ENCODE data around the gene PEX16. TPM values are rescaled to one million over a fixed set of nuclear protein-coding genes. Genes with fewer than 3 reads are reported as not detected.

The PEX16 gene
- total RNA-seq, 1 donor from 2014 or later = 28.0 TPM

DNA sequence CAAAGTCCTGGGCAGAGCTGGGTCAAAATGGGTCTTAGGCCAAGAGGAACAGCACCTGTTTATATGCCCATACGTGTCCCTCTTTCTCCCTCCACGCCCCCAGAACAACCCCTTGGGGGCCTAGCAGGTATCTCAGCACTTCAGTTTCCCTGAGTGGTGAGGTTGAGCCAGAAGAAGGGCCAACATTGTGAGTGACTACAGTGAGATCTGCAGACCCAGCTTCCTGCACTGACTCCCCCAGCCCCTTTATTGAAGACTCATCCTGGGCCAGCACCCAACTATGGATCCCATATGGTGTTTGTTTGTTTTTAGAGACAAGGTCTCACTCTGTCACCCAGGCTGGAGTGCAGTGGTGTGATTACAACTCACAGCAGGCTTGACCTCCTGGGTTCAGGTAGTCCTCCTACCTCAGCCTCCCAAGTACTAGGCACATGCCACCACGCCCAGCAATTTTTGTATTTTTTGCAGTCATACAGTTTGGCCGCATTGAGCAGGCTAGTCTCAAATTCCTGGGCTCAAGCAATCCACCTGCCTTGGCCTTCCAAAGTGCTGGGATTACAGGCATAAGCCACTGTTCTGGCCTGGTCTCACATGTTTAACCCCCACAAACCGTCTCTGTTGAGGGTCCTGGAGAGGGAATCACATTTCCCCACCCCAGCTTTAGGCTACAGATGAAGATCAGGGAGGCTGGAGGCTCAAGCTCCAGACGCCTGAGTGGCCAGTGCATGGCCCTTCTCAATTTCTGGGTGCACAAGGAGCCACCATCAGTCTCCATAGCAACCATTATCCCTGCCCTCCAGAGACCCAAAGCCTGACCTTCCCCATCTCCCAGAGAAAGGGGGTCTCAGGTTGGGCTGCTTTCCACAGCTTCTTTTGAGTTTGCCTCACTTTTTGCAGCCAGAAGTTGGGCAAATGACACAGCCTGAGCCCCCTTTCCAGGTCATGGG is 3.1 kb upstream of the PEX16 start:
- Mint-ChIP-seq H3K27ac (peak overlapping the region; percentile 97), H3K36me3 (ENCODE audit: insufficient read depth) (no peaks in the 10 kb centered on the region), H3K27me3 (peaks cover 8% of the 10 kb centered on the region), H3K9me3 (ENCODE audit: low read depth) (no peaks in the 10 kb centered on the region), H3K4me3 (ENCODE audit: low read depth) (peak overlapping the region; percentile 74), H3K4me1 (ENCODE audit: low read depth) (peaks cover 26% of the 10 kb centered on the region)
- no peak for DNase-seq (ENCODE audit: low spot score, unreplicated experiment)
- TF ChIP-seq, protein P1, sequence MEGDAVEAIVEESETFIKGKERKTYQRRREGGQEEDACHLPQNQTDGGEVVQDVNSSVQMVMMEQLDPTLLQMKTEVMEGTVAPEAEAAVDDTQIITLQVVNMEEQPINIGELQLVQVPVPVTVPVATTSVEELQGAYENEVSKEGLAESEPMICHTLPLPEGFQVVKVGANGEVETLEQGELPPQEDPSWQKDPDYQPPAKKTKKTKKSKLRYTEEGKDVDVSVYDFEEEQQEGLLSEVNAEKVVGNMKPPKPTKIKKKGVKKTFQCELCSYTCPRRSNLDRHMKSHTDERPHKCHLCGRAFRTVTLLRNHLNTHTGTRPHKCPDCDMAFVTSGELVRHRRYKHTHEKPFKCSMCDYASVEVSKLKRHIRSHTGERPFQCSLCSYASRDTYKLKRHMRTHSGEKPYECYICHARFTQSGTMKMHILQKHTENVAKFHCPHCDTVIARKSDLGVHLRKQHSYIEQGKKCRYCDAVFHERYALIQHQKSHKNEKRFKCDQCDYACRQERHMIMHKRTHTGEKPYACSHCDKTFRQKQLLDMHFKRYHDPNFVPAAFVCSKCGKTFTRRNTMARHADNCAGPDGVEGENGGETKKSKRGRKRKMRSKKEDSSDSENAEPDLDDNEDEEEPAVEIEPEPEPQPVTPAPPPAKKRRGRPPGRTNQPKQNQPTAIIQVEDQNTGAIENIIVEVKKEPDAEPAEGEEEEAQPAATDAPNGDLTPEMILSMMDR (IDR thresholded peaks at IDR 0.05; ENCODE audit: unreplicated experiment) = no peak

DNA sequence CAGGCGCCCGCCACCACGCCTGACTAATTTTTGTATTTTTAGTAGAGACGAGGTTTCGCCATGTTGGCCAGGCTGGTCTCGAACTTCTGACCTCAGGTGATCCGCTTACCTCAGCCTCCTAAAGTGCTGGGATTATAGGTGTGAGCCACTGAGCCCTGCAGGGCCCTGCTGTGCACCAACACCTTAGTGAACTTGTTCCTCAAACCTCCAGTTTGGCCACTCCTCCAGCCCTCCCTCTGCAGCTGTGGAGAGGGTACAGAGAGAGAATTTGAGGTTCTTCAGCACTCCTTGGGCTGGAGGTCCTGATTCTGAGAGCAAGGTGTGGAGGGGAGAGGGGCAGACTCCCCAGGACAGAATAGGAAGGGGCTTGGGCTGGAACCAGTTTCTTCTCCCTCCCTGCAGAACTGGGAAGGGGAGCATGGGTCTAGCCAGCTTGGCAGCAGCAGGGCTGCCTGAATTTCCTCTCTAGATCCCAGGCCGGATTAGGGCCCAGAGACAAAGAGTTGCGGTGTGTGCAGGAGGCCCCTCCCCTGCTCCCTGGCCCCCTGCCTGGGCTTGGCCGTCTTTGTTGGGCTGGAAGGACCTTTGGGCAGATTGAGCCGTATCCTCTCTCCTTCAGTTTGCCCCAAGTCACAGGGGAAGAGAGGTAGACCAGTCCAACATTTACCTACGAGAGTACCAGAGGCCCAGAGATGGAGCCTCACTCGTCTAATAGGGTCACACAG is 2.3 kb upstream of the PEX16 start:
- Mint-ChIP-seq H3K36me3 (ENCODE audit: insufficient read depth) (no peaks in the 10 kb centered on the region), H3K4me3 (ENCODE audit: low read depth) (no peak overlapping the region), H3K4me1 (ENCODE audit: low read depth) (peaks cover 26% of the 10 kb centered on the region), H3K27me3 (peaks cover 8% of the 10 kb centered on the region), H3K9me3 (ENCODE audit: low read depth) (no peaks in the 10 kb centered on the region), H3K27ac (no peak overlapping the region)
- no peak for DNase-seq (ENCODE audit: low spot score, unreplicated experiment)
- TF ChIP-seq, protein P1 (IDR thresholded peaks at IDR 0.05; ENCODE audit: unreplicated experiment) = no peak

DNA sequence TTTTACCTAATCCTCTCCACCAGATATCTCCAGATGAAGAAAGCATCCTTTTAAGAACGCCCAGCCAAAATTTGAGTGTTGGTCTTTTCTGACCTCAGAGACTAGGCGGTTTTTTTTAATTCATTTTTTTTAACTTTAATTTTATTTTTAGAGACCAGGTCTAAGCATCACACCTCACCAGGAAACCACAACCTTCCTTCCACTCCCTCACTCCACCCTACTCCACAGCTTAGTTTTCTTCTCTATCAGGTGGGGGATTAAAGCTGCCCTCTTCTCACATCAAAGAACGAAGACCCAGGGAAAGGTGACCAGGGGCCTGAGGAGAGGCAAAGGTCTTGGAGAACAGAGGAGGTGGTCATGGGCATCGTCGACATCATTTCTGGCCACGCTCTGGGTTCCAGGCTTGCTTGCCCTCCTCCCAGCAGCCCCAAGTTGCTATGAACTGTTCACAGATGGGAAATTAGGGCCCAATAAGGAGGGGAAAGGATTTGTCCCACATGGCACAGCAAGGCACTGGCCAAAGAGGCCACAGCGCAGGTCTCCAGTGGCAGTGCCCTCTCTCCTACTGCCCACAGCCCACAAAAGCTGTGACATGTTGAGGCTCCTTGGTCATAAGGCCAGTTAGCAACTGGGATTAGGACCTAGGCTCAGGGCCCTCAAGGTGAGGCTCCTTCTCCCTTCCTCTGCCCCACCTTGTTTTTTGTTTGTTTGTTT is 1.4 kb upstream of the PEX16 start:
- Mint-ChIP-seq H3K27ac (no peak overlapping the region), H3K4me1 (ENCODE audit: low read depth) (peaks cover 24% of the 10 kb centered on the region), H3K9me3 (ENCODE audit: low read depth) (no peaks in the 10 kb centered on the region), H3K27me3 (peaks cover 4% of the 10 kb centered on the region), H3K4me3 (ENCODE audit: low read depth) (peak overlapping the region; percentile 95), H3K36me3 (ENCODE audit: insufficient read depth) (no peaks in the 10 kb centered on the region)
- no peak for DNase-seq (ENCODE audit: low spot score, unreplicated experiment)
- TF ChIP-seq, protein P1 (IDR thresholded peaks at IDR 0.05; ENCODE audit: unreplicated experiment) = no peak

DNA sequence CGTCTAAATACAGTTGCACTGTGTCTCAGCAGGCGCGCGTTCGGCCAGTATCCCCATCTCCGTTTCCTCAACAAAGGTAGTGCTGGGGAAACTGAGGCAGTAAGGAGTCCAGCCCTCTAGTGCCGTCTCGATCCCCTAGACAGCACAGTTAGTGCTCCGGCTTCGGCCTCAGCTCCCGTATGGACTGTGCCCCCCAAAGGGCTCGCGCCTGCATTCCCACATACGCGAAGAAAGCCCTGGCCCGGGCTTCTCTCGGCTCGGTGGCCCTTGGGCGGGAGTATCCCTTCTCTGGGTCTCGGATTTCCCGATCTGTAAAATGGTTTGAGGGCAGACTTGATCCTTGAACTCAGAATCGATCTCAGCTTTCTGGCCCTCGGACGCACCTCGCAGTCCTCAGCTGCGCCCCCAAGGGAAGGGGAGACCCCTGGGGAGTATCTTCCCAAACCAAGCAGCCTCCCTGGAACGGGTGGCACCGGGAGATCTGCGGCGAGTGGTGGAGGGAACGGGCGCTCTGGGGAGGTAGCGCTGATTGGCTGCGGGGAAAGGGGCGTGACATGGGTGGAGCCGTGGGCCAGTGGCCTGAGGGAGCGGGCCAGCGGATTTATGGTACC is 759 bp upstream of the PEX16 start:
- peaks cover 3% of the 10 kb centered on the region for H3K27me3 Mint-ChIP-seq
- TF ChIP-seq, protein P1 (IDR thresholded peaks at IDR 0.05; ENCODE audit: unreplicated experiment) = no peak

More for the DNA sequence above, 759 bp upstream of the PEX16 start:
- Mint-ChIP-seq H3K36me3 (ENCODE audit: insufficient read depth) (no peaks in the 10 kb centered on the region), H3K9me3 (ENCODE audit: low read depth) (no peaks in the 10 kb centered on the region), H3K27ac (peak overlapping the region; percentile 98), H3K4me1 (ENCODE audit: low read depth) (peaks cover 24% of the 10 kb centered on the region), H3K4me3 (ENCODE audit: low read depth) (peak overlapping the region; percentile 95)
- peak; percentile 52 for DNase-seq (ENCODE audit: low spot score, unreplicated experiment)

Measured in progenitor cell of endocrine pancreas (in vitro differentiated cells).